Measurements from ENCODE around the gene NUB1. TPM values are rescaled to one million over a fixed set of nuclear protein-coding genes. Genes with fewer than 3 reads are reported as not detected.
A peak's percentile ranks its signal among the peaks of the same experiment; 100 is the strongest.

Gene NUB1, protein sequence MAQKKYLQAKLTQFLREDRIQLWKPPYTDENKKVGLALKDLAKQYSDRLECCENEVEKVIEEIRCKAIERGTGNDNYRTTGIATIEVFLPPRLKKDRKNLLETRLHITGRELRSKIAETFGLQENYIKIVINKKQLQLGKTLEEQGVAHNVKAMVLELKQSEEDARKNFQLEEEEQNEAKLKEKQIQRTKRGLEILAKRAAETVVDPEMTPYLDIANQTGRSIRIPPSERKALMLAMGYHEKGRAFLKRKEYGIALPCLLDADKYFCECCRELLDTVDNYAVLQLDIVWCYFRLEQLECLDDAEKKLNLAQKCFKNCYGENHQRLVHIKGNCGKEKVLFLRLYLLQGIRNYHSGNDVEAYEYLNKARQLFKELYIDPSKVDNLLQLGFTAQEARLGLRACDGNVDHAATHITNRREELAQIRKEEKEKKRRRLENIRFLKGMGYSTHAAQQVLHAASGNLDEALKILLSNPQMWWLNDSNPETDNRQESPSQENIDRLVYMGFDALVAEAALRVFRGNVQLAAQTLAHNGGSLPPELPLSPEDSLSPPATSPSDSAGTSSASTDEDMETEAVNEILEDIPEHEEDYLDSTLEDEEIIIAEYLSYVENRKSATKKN
- total RNA-seq (65.2 TPM), polyA plus RNA-seq (10 to 100 TPM; 51.0 to 65.0 (median 52.8) TPM)

DNA sequence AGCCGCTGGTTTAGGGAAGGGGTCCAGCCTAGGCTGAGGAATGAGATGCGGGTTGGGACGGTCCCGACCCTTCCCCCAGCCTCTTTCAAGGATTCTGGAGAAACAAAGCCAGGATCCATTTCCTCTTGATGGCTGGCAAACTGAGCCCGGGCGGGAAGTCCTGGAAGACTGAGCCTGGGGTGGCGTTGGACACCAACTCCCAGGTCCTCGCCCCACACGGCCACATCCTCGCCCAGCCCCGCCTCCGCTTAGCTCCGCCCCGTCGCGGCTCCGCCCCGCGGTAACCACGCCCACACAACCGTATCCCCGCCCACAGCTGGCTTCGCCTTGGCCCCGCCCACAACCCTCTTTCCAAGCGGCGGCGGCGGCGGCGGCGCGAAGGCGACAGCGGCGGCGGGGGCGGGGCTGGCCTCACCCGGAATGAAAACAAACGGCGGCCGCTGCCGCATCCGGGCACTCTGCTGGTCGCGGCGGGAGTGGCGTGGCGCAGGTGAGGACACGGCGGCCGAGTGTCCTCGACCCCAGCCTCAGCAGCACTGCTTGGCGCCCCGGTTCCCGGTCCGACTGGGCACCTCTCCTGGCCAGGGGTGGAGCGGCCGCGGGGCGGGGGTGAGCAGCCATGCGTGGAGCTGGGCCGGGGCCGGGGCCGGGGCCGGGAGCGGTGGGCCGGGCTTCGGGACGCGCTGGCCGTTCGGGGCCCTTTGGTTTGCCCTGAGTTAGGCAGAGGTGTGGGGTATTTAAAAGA is at the start of gene NUB1:
Gene NUB1 (plus strand): TSS at position 456 of the 745 bp plus-strand sequence. CDS start 3,538 bp downstream, outside the sequence.
- Histone ChIP-seq H3K27ac (ENCODE audit: insufficient read depth, low read length, poor library complexity, severe bottlenecking) (peak within 1 kb of the TSS; percentile 91), H3K27me3 (ENCODE audit: control insufficient read depth, insufficient read depth, low read length) (no peaks in the 10 kb centered on the region), H3K4me3 (ENCODE audit: low read depth, low read length) (peak within 1 kb of the TSS; percentile 96), H3K4me1 (ENCODE audit: control insufficient read depth, insufficient read depth, low read length, poor library complexity, severe bottlenecking) (peaks cover 27% of the 10 kb centered on the region), H3K9me3 (ENCODE audit: control insufficient read depth in 2 of 2, low read length in 2 of 2) (no peaks in the 10 kb centered on the region), H3K36me3 (ENCODE audit: control insufficient read depth, insufficient read depth, low read length) (peaks cover 17% of the 10 kb centered on the region)
- peak within 1 kb of the TSS; percentile 75 to 86 (median 85) for H3K27ac Mint-ChIP-seq
- peaks cover 0 to 8% (median 0%) of the 10 kb centered on the region in 7 donors for H3K9me3 Mint-ChIP-seq
- peaks cover 4% of the 10 kb centered on the region for H3K36me3 Mint-ChIP-seq
- H3K4me1 Mint-ChIP-seq = peaks cover 17 to 38% (median 28%) of the 10 kb centered on the region in 4 donors
- H3K4me3 Mint-ChIP-seq = peak within 1 kb of the TSS; percentile 88 to 98 (median 92)
- H3K27me3 Mint-ChIP-seq = peaks cover 9% of the 10 kb centered on the region
- DNase-seq (peak; percentile 84 to 88 (median 87)), ATAC-seq (ENCODE audit: low read depth in 2 of 2) (peak; percentile 85 to 88)

DNA sequence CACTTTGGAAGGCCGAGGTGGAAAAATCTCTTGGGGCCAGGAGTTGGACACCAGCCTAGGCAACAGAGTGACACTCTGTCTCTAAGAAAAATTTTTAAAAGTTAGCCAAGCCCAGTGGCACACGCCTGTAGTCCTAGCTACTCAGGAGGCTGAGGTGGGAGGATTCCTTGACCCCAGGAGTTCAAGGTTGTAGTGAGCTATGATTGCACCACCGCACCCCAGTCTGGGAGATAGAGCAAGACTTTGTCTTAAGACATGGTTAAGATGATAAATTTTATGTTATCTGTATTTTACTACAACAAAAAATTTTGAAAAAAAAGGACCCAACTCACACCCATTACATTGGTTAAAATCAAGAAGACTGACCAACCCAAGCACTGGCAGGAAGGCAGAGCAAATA is 48.8 kb upstream of the NUB1 start:
- H3K36me3 ChIP-seq (ENCODE audit: control insufficient read depth, insufficient read depth, low read length) = no peaks in the 10 kb centered on the region
- no peaks in the 10 kb centered on the region for H3K27me3 ChIP-seq (ENCODE audit: control insufficient read depth, insufficient read depth, low read length)
- peaks cover 0 to 8% (median 1%) of the 10 kb centered on the region in 7 donors for H3K9me3 Mint-ChIP-seq
- DNase-seq (no peak), ATAC-seq (ENCODE audit: low read depth in 2 of 2) (no peak)
- H3K4me3 Mint-ChIP-seq = no peak overlapping the region
- H3K27ac ChIP-seq (ENCODE audit: insufficient read depth, low read length, poor library complexity, severe bottlenecking) = no peak overlapping the region
- H3K9me3 ChIP-seq (ENCODE audit: control insufficient read depth in 2 of 2, low read length in 2 of 2) = peaks cover 3 to 10% of the 10 kb centered on the region in 2 experiments
- H3K36me3 Mint-ChIP-seq = no peaks in the 10 kb centered on the region
- H3K27me3 Mint-ChIP-seq = peaks cover 22% of the 10 kb centered on the region
- H3K27ac Mint-ChIP-seq = no peak overlapping the region
- H3K4me1 Mint-ChIP-seq = peaks cover 0 to 2% (median 0%) of the 10 kb centered on the region in 4 donors
- no peaks in the 10 kb centered on the region for H3K4me1 ChIP-seq (ENCODE audit: control insufficient read depth, insufficient read depth, low read length, poor library complexity, severe bottlenecking)
- H3K4me3 ChIP-seq (ENCODE audit: low read depth, low read length) = no peak overlapping the region

GRCh38 chr7:151296202-151296992 is 45.2 kb upstream of the NUB1 start:
- Histone ChIP-seq H3K9me3 (ENCODE audit: control insufficient read depth in 2 of 2, low read length in 2 of 2) (peaks cover 3 to 10% of the 10 kb centered on the region in 2 experiments), H3K27me3 (ENCODE audit: control insufficient read depth, insufficient read depth, low read length) (no peaks in the 10 kb centered on the region), H3K4me1 (ENCODE audit: control insufficient read depth, insufficient read depth, low read length, poor library complexity, severe bottlenecking) (no peaks in the 10 kb centered on the region), H3K4me3 (ENCODE audit: low read depth, low read length) (no peak overlapping the region), H3K27ac (ENCODE audit: insufficient read depth, low read length, poor library complexity, severe bottlenecking) (no peak overlapping the region), H3K36me3 (ENCODE audit: control insufficient read depth, insufficient read depth, low read length) (no peaks in the 10 kb centered on the region)
- Mint-ChIP-seq H3K4me3 (no peak overlapping the region), H3K27me3 (peaks cover 37% of the 10 kb centered on the region), H3K27ac (no peak overlapping the region), H3K36me3 (no peaks in the 10 kb centered on the region), H3K4me1 (peaks cover 0 to 2% (median 0%) of the 10 kb centered on the region in 4 donors), H3K9me3 (peaks cover 0 to 8% (median 3%) of the 10 kb centered on the region in 7 donors)
- ATAC-seq (ENCODE audit: low read depth in 2 of 2) = no peak
- DNase-seq = no peak

- Mint-ChIP-seq H3K4me3 (no peak overlapping the region), H3K27me3 (peaks cover 35% of the 10 kb centered on the region), H3K36me3 (no peaks in the 10 kb centered on the region), H3K9me3 (peaks cover 0 to 8% (median 3%) of the 10 kb centered on the region in 7 donors), H3K4me1 (peaks cover 0 to 3% (median 0%) of the 10 kb centered on the region in 4 donors), H3K27ac (no peak overlapping the region)
- Histone ChIP-seq H3K36me3 (ENCODE audit: control insufficient read depth, insufficient read depth, low read length) (no peaks in the 10 kb centered on the region), H3K27ac (ENCODE audit: insufficient read depth, low read length, poor library complexity, severe bottlenecking) (no peak overlapping the region), H3K4me3 (ENCODE audit: low read depth, low read length) (no peak overlapping the region), H3K27me3 (ENCODE audit: control insufficient read depth, insufficient read depth, low read length) (no peaks in the 10 kb centered on the region), H3K9me3 (ENCODE audit: control insufficient read depth in 2 of 2, low read length in 2 of 2) (peaks cover 3 to 10% of the 10 kb centered on the region in 2 experiments), H3K4me1 (ENCODE audit: control insufficient read depth, insufficient read depth, low read length, poor library complexity, severe bottlenecking) (peaks cover 6% of the 10 kb centered on the region)
- DNase-seq (no peak), ATAC-seq (ENCODE audit: low read depth in 2 of 2) (no peak)
Observed at GRCh38 chr7:151298765-151299164, 42.8 kb upstream of the NUB1 start.

DNA sequence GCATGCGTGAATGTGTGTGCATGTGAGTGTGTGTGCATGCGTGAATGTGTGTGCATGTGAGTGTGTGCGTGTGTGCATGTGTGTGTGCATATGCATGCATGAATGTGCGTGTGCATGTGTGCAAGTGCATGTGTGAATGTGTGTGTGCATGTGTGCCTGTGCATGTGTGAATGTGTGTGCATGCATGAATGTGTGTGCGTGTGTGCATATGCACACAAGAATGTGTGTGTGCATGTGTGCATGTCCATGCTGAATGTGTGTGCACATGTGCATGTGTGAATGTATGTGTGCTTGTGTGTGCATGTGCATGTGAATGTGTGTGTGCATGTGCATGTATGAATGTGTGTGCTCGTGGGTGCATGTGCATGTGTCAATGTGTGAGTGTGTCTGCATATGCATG is 42.1 kb upstream of the NUB1 start:
- Histone ChIP-seq H3K4me1 (ENCODE audit: control insufficient read depth, insufficient read depth, low read length, poor library complexity, severe bottlenecking) (peaks cover 8% of the 10 kb centered on the region), H3K4me3 (ENCODE audit: low read depth, low read length) (no peak overlapping the region), H3K9me3 (ENCODE audit: control insufficient read depth in 2 of 2, low read length in 2 of 2) (peaks cover 3 to 10% of the 10 kb centered on the region in 2 experiments), H3K27ac (ENCODE audit: insufficient read depth, low read length, poor library complexity, severe bottlenecking) (no peak overlapping the region), H3K27me3 (ENCODE audit: control insufficient read depth, insufficient read depth, low read length) (no peaks in the 10 kb centered on the region), H3K36me3 (ENCODE audit: control insufficient read depth, insufficient read depth, low read length) (no peaks in the 10 kb centered on the region)
- peaks cover 35% of the 10 kb centered on the region for H3K27me3 Mint-ChIP-seq
- peaks cover 0 to 5% (median under 1%) of the 10 kb centered on the region in 4 donors for H3K4me1 Mint-ChIP-seq
- H3K9me3 Mint-ChIP-seq = peaks cover 0 to 8% (median 3%) of the 10 kb centered on the region in 7 donors
- DNase-seq = no peak
- no peak for ATAC-seq (ENCODE audit: low read depth in 2 of 2)
- H3K4me3 Mint-ChIP-seq = no peak overlapping the region
- no peaks in the 10 kb centered on the region for H3K36me3 Mint-ChIP-seq
- no peak overlapping the region for H3K27ac Mint-ChIP-seq

DNA sequence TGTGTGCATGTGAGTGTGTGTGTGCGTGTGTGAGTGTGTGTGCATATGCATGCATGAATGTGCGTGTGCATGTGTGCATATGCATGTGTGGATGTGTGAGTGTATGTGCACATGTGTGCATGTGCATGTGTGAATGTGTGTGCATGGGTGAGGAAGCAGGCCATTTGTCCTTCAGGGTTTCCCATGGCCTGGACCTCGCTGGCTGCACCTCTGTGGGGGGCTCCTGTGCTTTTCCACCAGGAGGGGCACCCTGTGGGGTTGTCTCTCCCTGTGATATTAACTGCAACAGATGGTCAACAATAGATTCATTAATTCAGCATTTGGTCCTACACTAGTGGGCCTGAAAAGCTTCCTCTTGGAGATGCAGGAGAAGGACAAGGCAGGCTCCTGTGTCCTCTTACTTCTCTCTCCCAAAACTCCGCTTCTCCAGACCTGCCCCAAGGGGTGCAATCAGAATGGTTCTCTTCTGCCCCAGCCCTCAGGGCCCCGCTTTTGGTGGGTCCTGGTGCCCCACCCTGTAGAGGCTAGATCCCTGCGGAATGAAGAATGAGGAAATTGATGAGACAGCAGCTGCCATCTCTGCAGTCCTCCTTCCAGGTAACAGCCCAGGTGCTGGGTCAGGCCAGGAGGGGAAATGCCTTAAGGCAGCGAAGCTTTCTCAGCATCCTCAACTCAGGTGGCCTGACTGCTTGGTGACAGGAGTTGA is 41.5 kb upstream of the NUB1 start:
- H3K9me3 ChIP-seq (ENCODE audit: control insufficient read depth in 2 of 2, low read length in 2 of 2) = peaks cover 3 to 10% of the 10 kb centered on the region in 2 experiments
- no peak for ATAC-seq (ENCODE audit: low read depth in 2 of 2)
- H3K4me1 ChIP-seq (ENCODE audit: control insufficient read depth, insufficient read depth, low read length, poor library complexity, severe bottlenecking) = peaks cover 8% of the 10 kb centered on the region
- no peak overlapping the region for H3K4me3 Mint-ChIP-seq
- H3K36me3 Mint-ChIP-seq = no peaks in the 10 kb centered on the region
- H3K4me3 ChIP-seq (ENCODE audit: low read depth, low read length) = no peak overlapping the region
- peaks cover 3% of the 10 kb centered on the region for H3K27me3 ChIP-seq (ENCODE audit: control insufficient read depth, insufficient read depth, low read length)
- H3K36me3 ChIP-seq (ENCODE audit: control insufficient read depth, insufficient read depth, low read length) = no peaks in the 10 kb centered on the region
- H3K27me3 Mint-ChIP-seq = peaks cover 35% of the 10 kb centered on the region
- no peak overlapping the region for H3K27ac Mint-ChIP-seq
- H3K9me3 Mint-ChIP-seq = peaks cover 0 to 8% (median 3%) of the 10 kb centered on the region in 7 donors
- no peak for DNase-seq
- H3K27ac ChIP-seq (ENCODE audit: insufficient read depth, low read length, poor library complexity, severe bottlenecking) = no peak overlapping the region
- H3K4me1 Mint-ChIP-seq = peaks cover 0 to 9% (median 5%) of the 10 kb centered on the region in 4 donors
